DOHH2 (cell line): Measurements from ENCODE around the gene UROC1.

Experiments used
- CTCF ChIP-seq: fragments of 200-600 bp; sonication (generic); IDR thresholded peaks from one replicate; pipeline ENCODE4 v1.5.1; 2014; ENCODE audit warnings: antibody characterized with exemption, mild to moderate bottlenecking, low read depth, low read length; ENCODE audit not compliant: poor library complexity, severe bottlenecking
- EZH2phosphoT487 ChIP-seq: fragments of 200-600 bp; sonication (generic); IDR thresholded peaks from 2 replicates; pipeline ENCODE4 v1.6.1; 2017; ENCODE audit warnings: borderline replicate concordance, mild to moderate bottlenecking, antibody characterized with exemption, low read length, moderate library complexity, mixed read lengths

DNA sequence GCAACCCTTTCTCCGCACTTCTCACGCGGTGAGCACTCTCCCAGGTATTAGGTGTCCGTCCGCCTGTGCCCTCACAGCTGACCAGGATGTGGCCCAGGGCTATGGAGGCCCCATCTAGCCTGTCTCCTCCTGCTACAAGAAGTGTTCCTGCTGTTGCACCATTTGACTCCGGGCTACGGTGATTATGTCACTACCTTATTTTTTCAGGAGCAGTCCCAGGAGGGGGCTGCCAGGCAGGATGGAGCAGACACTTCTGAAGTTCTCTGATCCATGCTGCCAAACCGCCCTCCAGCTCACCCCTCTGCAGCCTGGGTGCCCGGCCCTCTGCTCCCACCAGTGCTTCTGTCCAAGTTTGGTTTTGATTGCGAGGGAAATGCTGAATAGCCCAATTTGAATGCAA lies 78.8 kb downstream of the UROC1 start:
- TF ChIP-seq CTCF: no peak
- TF ChIP-seq EZH2phosphoT487: no peak
